Peyer's patch (tissue), 4 donors: ENCODE data around the gene GPR62. TPM values are rescaled to one million over a fixed set of nuclear protein-coding genes. Genes with fewer than 3 reads are reported as not detected.

ENCODE experiments used
- DNase-seq, 3 donors: peaks; one replicate each; pipeline ENCODE4 v3.0.0-alpha.2; 2017 to 2019
- H3K27ac ChIP-seq, 4 donors: fragments of 200-600 bp; sonication (generic); one replicate each; pipeline ENCODE4 v1.5.1; 2016 to 2019
- H3K27me3 ChIP-seq, 2 donors: fragments of 200-600 bp; sonication (generic); one replicate each; pipeline ENCODE4 v1.5.1; 2019
- H3K36me3 ChIP-seq, 3 donors: fragments of 200-600 bp; sonication (generic); one replicate each; pipeline ENCODE4 v1.5.1; 2016 to 2019
- H3K4me1 ChIP-seq, 4 donors: fragments of 200-600 bp; sonication (generic); one replicate each; pipeline ENCODE4 v1.5.1; 2016 to 2019
- H3K4me3 ChIP-seq, 4 donors: fragments of 200-600 bp; sonication (generic); 1 replicate in 3 of 4; 2 replicates in 1 of 4; pipeline ENCODE4 v1.5.1; 2016 to 2019; ENCODE audit warnings: mild to moderate bottlenecking in 1 of 4
- H3K9me3 ChIP-seq, 4 donors: fragments of 200-600 bp; sonication (generic); one replicate each; pipeline ENCODE4 v1.5.1; 2016 to 2019; ENCODE audit warnings: mild to moderate bottlenecking in 1 of 4
- CTCF ChIP-seq, 6 experiments: fragments of 450-650 bp in 4 of 6; fragments of 200-600 bp in 2 of 6; sonication (generic) in 1 of 6; IDR thresholded peaks; one replicate each; pipeline ENCODE4 v1.5.1; 2017 to 2019; ENCODE audit warnings: antibody characterized with exemption in 6 of 6, mild to moderate bottlenecking in 3 of 6, moderate library complexity in 1 of 6
- POLR2A ChIP-seq, 2 donors: fragments of 450-650 bp; IDR thresholded peaks; one replicate each; pipeline ENCODE4 v1.5.1; 2017; ENCODE audit warnings: antibody characterized with exemption in 2 of 2, mild to moderate bottlenecking in 2 of 2, moderate library complexity in 2 of 2
- total RNA-seq, 4 donors: library from RNA; depleted of rRNA; stranded (reverse); fragments of >200 nt; gene quantifications; one replicate each; pipeline ENCODE4 v1.1.0, GENCODE V29; 2016

GPR62 gene
- total RNA-seq, 4 donors from 2014 or later: not detected

DNA sequence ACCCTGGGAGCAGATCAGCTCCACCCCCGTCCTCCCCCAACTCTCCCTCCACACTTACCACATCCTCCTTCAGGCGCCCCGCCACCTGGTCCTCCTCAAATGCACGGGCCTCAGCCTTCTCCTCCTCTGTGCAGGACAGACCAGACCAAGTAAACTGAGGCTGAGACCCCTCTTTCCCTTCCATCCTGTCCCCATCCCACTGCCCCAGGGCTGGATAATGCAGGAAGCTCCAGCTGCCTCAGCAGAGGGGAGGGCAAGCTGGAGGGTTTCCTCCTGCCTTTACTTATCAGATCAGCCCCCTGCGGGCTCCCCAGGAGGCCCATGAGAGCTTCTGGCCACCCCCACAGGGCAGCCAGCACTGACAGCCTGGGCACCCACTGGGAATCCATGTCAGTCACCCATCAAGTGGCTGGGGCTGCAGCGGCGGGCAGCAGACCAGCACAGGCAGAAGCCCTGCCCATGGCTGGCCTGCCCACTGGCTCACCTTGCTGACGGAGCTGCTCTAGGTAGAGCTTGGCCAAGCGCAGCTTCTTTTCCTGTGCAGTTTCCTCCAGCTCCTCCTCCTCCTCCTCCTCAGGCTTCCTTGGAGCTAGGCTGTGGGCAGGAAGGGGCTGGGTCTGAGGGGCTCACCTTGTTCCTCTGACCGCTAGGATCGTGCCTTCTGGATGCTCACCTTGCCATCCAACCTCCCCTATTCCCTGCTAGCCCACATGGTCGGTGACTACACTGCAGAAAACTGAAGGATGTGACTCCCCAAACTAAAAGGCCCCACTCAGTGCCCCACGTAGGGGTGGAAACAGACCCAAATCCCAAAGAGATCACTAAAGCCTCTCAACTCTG is 17.4 kb upstream of the GPR62 start:
- H3K27ac ChIP-seq: no peak overlapping the region
- H3K36me3 ChIP-seq: peaks cover 0 to 59% (median 0%) of the 10 kb centered on the region in 3 donors
- H3K27me3 ChIP-seq: no peaks in the 10 kb centered on the region
- H3K9me3 ChIP-seq: no peaks in the 10 kb centered on the region
- H3K4me1 ChIP-seq: peaks cover 0 to 21% (median 13%) of the 10 kb centered on the region in 4 donors
- DNase-seq: peak in 1 of 3 donors; percentile 35
- H3K4me3 ChIP-seq: no peak overlapping the region
- TF ChIP-seq POLR2A (IDR thresholded peaks at IDR 0.05): no peak
- TF ChIP-seq CTCF (IDR thresholded peaks at IDR 0.05): no peak

- H3K27ac ChIP-seq: no peak overlapping the region
- peak in 1 of 3 donors; percentile 34 for DNase-seq
- TF ChIP-seq POLR2A (IDR thresholded peaks at IDR 0.05): no peak
- TF ChIP-seq CTCF (IDR thresholded peaks at IDR 0.05): no peak
- H3K4me3 ChIP-seq: no peak overlapping the region
- H3K4me1 ChIP-seq: peaks cover 0 to 28% (median 18%) of the 10 kb centered on the region in 4 donors
- no peaks in the 10 kb centered on the region for H3K9me3 ChIP-seq
- peaks cover 0 to 49% (median 0%) of the 10 kb centered on the region in 3 donors for H3K36me3 ChIP-seq
- no peaks in the 10 kb centered on the region for H3K27me3 ChIP-seq
Observed at GRCh38 chr3:51938780-51939425, 16.3 kb upstream of the GPR62 start.

GRCh38 chr3:51940648-51941462 is 14.3 kb upstream of the GPR62 start:
- Histone ChIP-seq H3K4me1 (peaks cover 0 to 28% (median 18%) of the 10 kb centered on the region in 4 donors), H3K4me3 (peak overlapping the region; percentile 76 to 91 (median 80)), H3K27ac (peak overlapping the region in 2 of 4 donors; percentile 63 to 84), H3K9me3 (no peaks in the 10 kb centered on the region), H3K27me3 (no peaks in the 10 kb centered on the region), H3K36me3 (peaks cover 0 to 34% (median 0%) of the 10 kb centered on the region in 3 donors)
- peak in 1 of 3 donors; percentile 29 for DNase-seq
- no peak for TF ChIP-seq CTCF (IDR thresholded peaks at IDR 0.05)
- TF ChIP-seq POLR2A (IDR thresholded peaks at IDR 0.05): no peak

DNA sequence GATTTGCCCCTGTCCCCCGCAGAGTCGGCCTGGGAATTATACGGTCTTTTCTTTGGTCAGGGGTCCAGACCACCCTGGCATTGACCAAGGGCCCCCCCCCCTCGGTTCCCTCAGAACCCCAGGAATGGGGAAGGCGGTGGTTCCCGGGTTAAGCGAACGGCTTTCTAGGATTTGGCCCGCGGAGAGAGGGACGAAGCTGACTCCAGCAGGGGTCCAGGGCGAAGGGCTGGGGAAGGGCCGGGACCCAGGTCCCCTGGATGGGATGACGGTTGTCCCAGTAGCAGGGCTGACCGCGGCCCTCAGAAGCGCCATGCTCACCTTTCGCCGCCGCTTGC is 13.8 kb upstream of the GPR62 start:
- Histone ChIP-seq H3K27me3 (no peaks in the 10 kb centered on the region), H3K36me3 (peaks cover 0 to 28% (median 0%) of the 10 kb centered on the region in 3 donors), H3K27ac (peak overlapping the region; percentile 49 to 98 (median 74)), H3K4me1 (peaks cover 0 to 28% (median 18%) of the 10 kb centered on the region in 4 donors), H3K9me3 (no peaks in the 10 kb centered on the region), H3K4me3 (peak overlapping the region; percentile 76 to 91 (median 80))
- DNase-seq: no peak
- TF ChIP-seq POLR2A (IDR thresholded peaks at IDR 0.05) (no peak), CTCF (IDR thresholded peaks at IDR 0.05) (no peak)
